ENCODE data around the gene WIF1. TPM values are rescaled to one million over a fixed set of nuclear protein-coding genes. Genes with fewer than 3 reads are reported as not detected.

WIF1 gene
- total RNA-seq, 1 experiment from 2014 or later: 1.8 TPM

GRCh38 chr12:65093606-65094005, 27.5 kb downstream of the WIF1 start (continued):
- TF ChIP-seq, protein P1, sequence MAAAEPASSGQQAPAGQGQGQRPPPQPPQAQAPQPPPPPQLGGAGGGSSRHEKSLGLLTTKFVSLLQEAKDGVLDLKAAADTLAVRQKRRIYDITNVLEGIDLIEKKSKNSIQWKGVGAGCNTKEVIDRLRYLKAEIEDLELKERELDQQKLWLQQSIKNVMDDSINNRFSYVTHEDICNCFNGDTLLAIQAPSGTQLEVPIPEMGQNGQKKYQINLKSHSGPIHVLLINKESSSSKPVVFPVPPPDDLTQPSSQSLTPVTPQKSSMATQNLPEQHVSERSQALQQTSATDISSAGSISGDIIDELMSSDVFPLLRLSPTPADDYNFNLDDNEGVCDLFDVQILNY (CRISPR knock-in tag; IDR thresholded peaks at IDR 0.05): no peak
- TF ChIP-seq TEAD4 (CRISPR knock-in tag; IDR thresholded peaks at IDR 0.05): no peak
- no peak for TF ChIP-seq ELF4 (CRISPR knock-in tag; IDR thresholded peaks at IDR 0.05; ENCODE audit: low read depth)
- TF ChIP-seq GABPB1 (CRISPR knock-in tag; IDR thresholded peaks at IDR 0.05): no peak
- TF ChIP-seq ETV6 (CRISPR knock-in tag; IDR thresholded peaks at IDR 0.05): no peak
- no peak for TF ChIP-seq CREB1 (CRISPR knock-in tag; IDR thresholded peaks at IDR 0.05)

- no peaks in the 10 kb centered on the region; the same call in 1 of the 2 replicates for H3K9me3 Mint-ChIP-seq
- no peaks in the 10 kb centered on the region for H3K27me3 Mint-ChIP-seq (ENCODE audit: low read depth)
- H3K4me1 Mint-ChIP-seq: no peaks in the 10 kb centered on the region
- POLR2A ChIA-PET: no interaction called here
- ATAC-seq (no peak), DNase-seq (ENCODE audit: low spot score) (no peak)
- CTCF ChIA-PET: no interaction called here
- H3K36me3 Mint-ChIP-seq: no peaks in the 10 kb centered on the region
- TF ChIP-seq NFATC4 (CRISPR knock-in tag; IDR thresholded peaks at IDR 0.05): no peak
- TF ChIP-seq JUN (CRISPR knock-in tag; IDR thresholded peaks at IDR 0.05): no peak
- no peak overlapping the region for H3K4me3 Mint-ChIP-seq
- H3K27ac Mint-ChIP-seq: no peak overlapping the region
These were observed 30.6 kb downstream of the WIF1 start for GRCh38 chr12:65090461-65090860.

GRCh38 chr12:65086236-65086635, 34.9 kb downstream of the WIF1 start:
- no peaks in the 10 kb centered on the region; the same call in 1 of the 2 replicates for H3K27me3 Mint-ChIP-seq (ENCODE audit: low read depth)
- DNase-seq (ENCODE audit: low spot score) (no peak), ATAC-seq (no peak)
- no peak overlapping the region for H3K27ac Mint-ChIP-seq
- peaks cover 17% of the 10 kb centered on the region for H3K4me1 Mint-ChIP-seq
- TF ChIP-seq NFATC4 (CRISPR knock-in tag; IDR thresholded peaks at IDR 0.05) (no peak), RORB (CRISPR knock-in tag; IDR thresholded peaks at IDR 0.05) (no peak), FOXJ3 (CRISPR knock-in tag; IDR thresholded peaks at IDR 0.05; ENCODE audit: borderline replicate concordance) (no peak), SP1 (CRISPR knock-in tag; conservative IDR thresholded peaks at IDR 0.05) (no peak), KAT7 (CRISPR knock-in tag; IDR thresholded peaks at IDR 0.05; ENCODE audit: borderline replicate concordance) (no peak), CTCF (IDR thresholded peaks at IDR 0.05) (no peak), NR3C1 (CRISPR knock-in tag; conservative IDR thresholded peaks at IDR 0.05; ENCODE audit: low read depth) (no peak), NR2C2 (CRISPR knock-in tag; IDR thresholded peaks at IDR 0.05) (no peak), E2F1 (CRISPR knock-in tag; IDR thresholded peaks at IDR 0.05) (no peak), SMAD4 (CRISPR knock-in tag; IDR thresholded peaks at IDR 0.05) (no peak), AR (CRISPR knock-in tag; IDR thresholded peaks at IDR 0.05) (no peak), ESRRA (CRISPR knock-in tag; IDR thresholded peaks at IDR 0.05; ENCODE audit: borderline replicate concordance) (no peak), ZNF423 (CRISPR knock-in tag; IDR thresholded peaks at IDR 0.05) (no peak), FOXK1 (CRISPR knock-in tag; IDR thresholded peaks at IDR 0.05) (no peak), ATF3 (CRISPR knock-in tag; conservative IDR thresholded peaks at IDR 0.05) (no peak), TEAD4 (CRISPR knock-in tag; IDR thresholded peaks at IDR 0.05) (no peak), ZNF138 (CRISPR knock-in tag; conservative IDR thresholded peaks at IDR 0.05) (no peak)
- TF ChIP-seq, protein P1 (CRISPR knock-in tag; IDR thresholded peaks at IDR 0.05): no peak
- TF ChIP-seq, protein P2, sequence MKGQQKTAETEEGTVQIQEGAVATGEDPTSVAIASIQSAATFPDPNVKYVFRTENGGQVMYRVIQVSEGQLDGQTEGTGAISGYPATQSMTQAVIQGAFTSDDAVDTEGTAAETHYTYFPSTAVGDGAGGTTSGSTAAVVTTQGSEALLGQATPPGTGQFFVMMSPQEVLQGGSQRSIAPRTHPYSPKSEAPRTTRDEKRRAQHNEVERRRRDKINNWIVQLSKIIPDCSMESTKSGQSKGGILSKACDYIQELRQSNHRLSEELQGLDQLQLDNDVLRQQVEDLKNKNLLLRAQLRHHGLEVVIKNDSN (CRISPR knock-in tag; IDR thresholded peaks at IDR 0.05): no peak
- TF ChIP-seq, protein P3, sequence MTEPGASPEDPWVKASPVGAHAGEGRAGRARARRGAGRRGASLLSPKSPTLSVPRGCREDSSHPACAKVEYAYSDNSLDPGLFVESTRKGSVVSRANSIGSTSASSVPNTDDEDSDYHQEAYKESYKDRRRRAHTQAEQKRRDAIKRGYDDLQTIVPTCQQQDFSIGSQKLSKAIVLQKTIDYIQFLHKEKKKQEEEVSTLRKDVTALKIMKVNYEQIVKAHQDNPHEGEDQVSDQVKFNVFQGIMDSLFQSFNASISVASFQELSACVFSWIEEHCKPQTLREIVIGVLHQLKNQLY (CRISPR knock-in tag; IDR thresholded peaks at IDR 0.05): no peak
- ChIA-PET POLR2A (interaction anchor here (0.6 kb wide), 1 partner anchor 60 kb away, joined by 3 read pairs; no protein-coding TSS in a partner anchor), CTCF (interaction anchor here (0.6 kb wide), 1 partner anchor 550 kb away, joined by 3 read pairs; no protein-coding TSS in a partner anchor)
- H3K4me3 Mint-ChIP-seq: no peak overlapping the region
- no peaks in the 10 kb centered on the region for H3K36me3 Mint-ChIP-seq
- no peaks in the 10 kb centered on the region for H3K9me3 Mint-ChIP-seq

All from WTC11 (cell line).